T-cell (primary cell): Measurements from ENCODE around the gene HOTAIR. TPM values are rescaled to one million over a fixed set of nuclear protein-coding genes. Genes with fewer than 3 reads are reported as not detected.

ENCODE experiments used
- ATAC-seq, 4 experiments: fragments of 200-7000 bp in 3 of 4; fragments of 150-1000 bp in 1 of 4; cut with Tn5 transposase; replicated peaks in 1 of 4; 1 replicate in 3 of 4; 2 replicates in 1 of 4; pipeline ENCODE4 v1.10.0; 2021; ENCODE audit warnings: moderate library complexity in 3 of 4, mild to moderate bottlenecking in 2 of 4, moderate number of reproducible peaks in 1 of 4
- CTCF ChIA-PET, 2 donors: fragments of 300-600 bp; sonication (Branson Sonifier 250); formaldehyde crosslinking; loops; one replicate each; lab custom pipeline; 2022; ENCODE audit warnings: antibody characterized with exemption in 2 of 2; lab: Charles Lee
- POLR2A ChIA-PET, 2 donors: fragments of 300-600 bp; sonication (Branson Sonifier 250); formaldehyde crosslinking; loops; one replicate each; lab custom pipeline; 2022; ENCODE audit warnings: antibody characterized with exemption in 2 of 2; lab: Charles Lee
- DNase-seq, 35 experiments: peaks; one replicate each; pipeline versions ENCODE4 v3.0.0 to v3.0.0-alpha.2; 2013 to 2023
- H3K27ac ChIP-seq: one replicate; pipeline ENCODE4 v1.5.1; 2013; ENCODE audit warnings: low read length
- H3K27me3 ChIP-seq, 2 experiments: replicated peaks in 1 of 2; 1 replicate in 1 of 2; 2 replicates in 1 of 2; pipeline versions ENCODE4 v1.6.1 to v1.7.0; 2013; ENCODE audit warnings: low read length in 1 of 2, mixed read lengths in 1 of 2; ENCODE audit not compliant: control insufficient read depth in 2 of 2, insufficient read depth in 2 of 2; ENCODE audit errors: extremely low read depth in 1 of 2
- H3K36me3 ChIP-seq, 2 donors: 1 replicate in 1 of 2; 2 replicates in 1 of 2; pipeline versions ENCODE4 v1.6.1 to v1.7.0; 2013; ENCODE audit warnings: low read length in 1 of 2; ENCODE audit not compliant: control insufficient read depth in 2 of 2, insufficient read depth in 1 of 2; ENCODE audit errors: extremely low read depth in 1 of 2
- H3K4me1 ChIP-seq, 2 experiments: 1 replicate in 1 of 2; 2 replicates in 1 of 2; pipeline versions ENCODE4 v1.6.1 to v1.7.0; 2013; ENCODE audit warnings: low read length in 2 of 2, mixed read lengths in 1 of 2; ENCODE audit not compliant: insufficient read depth in 2 of 2, control insufficient read depth in 1 of 2; ENCODE audit errors: extremely low read depth in 1 of 2
- H3K4me3 ChIP-seq, 2 donors: 1 replicate in 1 of 2; 2 replicates in 1 of 2; pipeline versions ENCODE4 v1.5.1 to v1.7.0; 2013; ENCODE audit warnings: mild to moderate bottlenecking in 2 of 2, low read length in 1 of 2, moderate library complexity in 1 of 2; ENCODE audit not compliant: control insufficient read depth in 1 of 2; ENCODE audit errors: extremely low read depth in 1 of 2
- H3K9me3 ChIP-seq: 2 replicates; pipeline ENCODE4 v1.7.0; 2013
- H3K27ac Mint-ChIP-seq, 2 donors: one replicate each; pipeline ENCODE4 v1.8.0; 2020 to 2021; ENCODE audit warnings: mild to moderate bottlenecking in 2 of 2, mixed read lengths in 2 of 2
- H3K27me3 Mint-ChIP-seq, 2 donors: one replicate each; pipeline ENCODE4 v1.8.0; 2021 to 2022; ENCODE audit warnings: mixed read lengths in 2 of 2
- H3K36me3 Mint-ChIP-seq: one replicate; pipeline ENCODE4 v1.8.0; 2021; ENCODE audit warnings: mixed read lengths
- H3K4me1 Mint-ChIP-seq, 3 donors: one replicate each; pipeline ENCODE4 v1.8.0; 2020 to 2022; ENCODE audit warnings: mixed read lengths in 3 of 3, mild to moderate bottlenecking in 1 of 3
- H3K4me3 Mint-ChIP-seq, 3 donors: one replicate each; pipeline ENCODE4 v1.8.0; 2020 to 2022; ENCODE audit warnings: mild to moderate bottlenecking in 3 of 3, mixed read lengths in 3 of 3, moderate library complexity in 3 of 3
- H3K9me3 Mint-ChIP-seq, 3 donors: one replicate each; pipeline ENCODE4 v1.8.0; 2020 to 2022; ENCODE audit warnings: mixed read lengths in 3 of 3
- WGBS: methylation state at CpG from one replicate; pipeline ENCODE4 v1.1.5; 2013; ENCODE audit warnings: missing lambda C conversion rate; ENCODE audit not compliant: insufficient coverage; 5-methylcytosine and 5-hydroxymethylcytosine counted together
- total RNA-seq, 35 experiments: library from RNA in 6 of 35; stranded (reverse) in 6 of 35; fragments of 120-200 nt in 1 of 35; gene quantifications; one replicate each; pipeline versions ENCODE4 v1.2.1 to v1.2.4 and lab custom pipeline; 2013 to 2026

HOTAIR gene
- total RNA-seq, 5 donors from 2014 or later (not counting 1 experiment from before 2014, with no cell fraction given) = not detected

DNA sequence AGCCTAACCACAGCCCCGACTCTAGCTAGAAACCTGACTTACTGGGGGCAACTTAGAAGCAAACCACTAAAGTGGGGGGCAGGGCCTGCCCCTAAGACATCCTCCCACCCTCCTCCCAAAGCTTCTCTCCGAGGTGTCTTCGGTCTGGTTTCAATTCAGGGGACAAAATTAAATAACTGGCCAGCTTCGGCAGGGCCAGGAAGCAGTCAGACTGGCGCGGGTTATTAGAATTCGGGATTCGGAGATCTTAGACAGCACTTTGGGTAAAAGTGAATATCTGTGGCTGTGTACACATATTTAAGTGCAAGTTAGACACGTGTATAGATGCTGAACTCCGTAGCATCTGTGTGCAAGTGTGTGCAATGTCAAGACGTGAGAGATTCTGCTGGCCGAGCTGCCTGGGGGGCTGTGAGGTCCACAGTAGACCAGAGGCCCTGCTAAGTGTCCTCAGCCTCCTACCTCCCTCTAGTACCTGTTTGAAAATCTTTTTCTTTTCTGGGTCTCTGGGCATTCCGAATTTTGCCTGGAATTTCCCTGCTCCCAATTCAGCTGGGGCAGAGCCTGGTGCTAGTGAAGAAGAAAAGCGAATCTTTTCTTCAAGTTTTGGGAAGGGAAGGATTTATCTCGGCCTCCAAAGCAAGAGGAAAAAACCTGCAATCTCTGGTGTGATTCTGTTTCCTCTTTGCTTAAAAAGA, 6.2 kb upstream of the HOTAIR start:
- Mint-ChIP-seq H3K4me3 (no peak overlapping the region), H3K36me3 (no peaks in the 10 kb centered on the region), H3K27ac (peak overlapping the region in 1 of 2 donors; percentile 33), H3K27me3 (peaks cover 85 to 92% of the 10 kb centered on the region in 2 donors), H3K9me3 (no peaks in the 10 kb centered on the region), H3K4me1 (peaks cover 11 to 26% (median 17%) of the 10 kb centered on the region in 3 donors)
- Histone ChIP-seq H3K4me1 (peaks cover 0 to 40% of the 10 kb centered on the region in 2 experiments), H3K4me3 (no peak overlapping the region), H3K27ac (no peak overlapping the region), H3K36me3 (no peaks in the 10 kb centered on the region), H3K9me3 (no peaks in the 10 kb centered on the region), H3K27me3 (peaks cover 19 to 97% of the 10 kb centered on the region in 2 experiments)
- no peak for DNase-seq
- ChIA-PET CTCF (interaction anchor here in 1 of 2 donors (0.6 kb wide), 1 partner anchor 245 kb away, joined by 6 read pairs; no protein-coding TSS in a partner anchor), POLR2A (no interaction called here)
- 39% methylated on average over 6 of the region's 15 CpGs for WGBS
- no peak for ATAC-seq

DNA sequence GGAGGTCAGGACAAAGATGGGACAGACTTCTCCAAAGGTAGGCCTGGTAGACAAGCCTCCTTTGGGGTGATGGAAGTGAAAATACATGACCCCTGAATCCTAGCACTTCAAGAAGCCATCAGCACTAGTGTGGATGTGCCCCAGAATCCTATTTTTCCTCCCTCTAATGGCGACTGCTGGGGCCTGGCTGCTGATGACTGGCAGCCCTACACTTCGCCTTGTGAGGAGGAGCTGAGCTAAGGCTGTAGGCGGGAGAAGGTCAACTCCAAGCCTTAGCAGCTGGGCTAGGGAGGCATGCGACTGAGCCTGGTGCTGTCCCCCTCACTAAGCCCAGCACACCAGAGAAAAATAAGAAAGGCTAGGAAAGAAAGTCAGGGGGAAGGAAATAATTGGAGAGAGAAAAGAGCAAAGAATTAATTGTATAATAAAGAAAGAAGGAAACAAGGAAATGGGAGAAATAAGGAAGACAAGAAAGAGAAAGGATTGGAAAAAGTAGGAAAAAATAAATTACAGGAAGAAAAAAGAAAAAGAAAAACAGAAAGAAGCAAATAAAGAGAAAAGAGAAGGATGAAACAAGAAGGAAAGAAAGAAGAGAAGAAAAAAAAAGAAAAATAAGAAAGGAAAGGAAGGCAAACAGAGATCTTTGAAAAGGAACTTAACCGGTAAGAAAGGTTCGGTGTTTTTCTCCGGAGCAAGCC, 5.5 kb upstream of the HOTAIR start:
- Mint-ChIP-seq H3K9me3 (no peaks in the 10 kb centered on the region), H3K27me3 (peaks cover 87 to 93% of the 10 kb centered on the region in 2 donors), H3K27ac (peak overlapping the region in 1 of 2 donors; percentile 69), H3K4me1 (peaks cover 12 to 28% (median 19%) of the 10 kb centered on the region in 3 donors), H3K36me3 (no peaks in the 10 kb centered on the region), H3K4me3 (no peak overlapping the region)
- CTCF ChIA-PET = interaction anchor here in 1 of 2 donors (0.6 kb wide), 1 partner anchor 245 kb away, joined by 6 read pairs; no protein-coding TSS in a partner anchor
- ATAC-seq (no peak), DNase-seq (no peak)
- H3K36me3 ChIP-seq = no peaks in the 10 kb centered on the region
- H3K9me3 ChIP-seq = no peaks in the 10 kb centered on the region
- H3K4me1 ChIP-seq = peaks cover 0 to 40% of the 10 kb centered on the region in 2 experiments
- no peak overlapping the region for H3K4me3 ChIP-seq
- 6% methylated on average over 3 of the region's 7 CpGs for WGBS
- POLR2A ChIA-PET = no interaction called here
- peaks cover 19 to 97% of the 10 kb centered on the region in 2 experiments for H3K27me3 ChIP-seq
- no peak overlapping the region for H3K27ac ChIP-seq

DNA sequence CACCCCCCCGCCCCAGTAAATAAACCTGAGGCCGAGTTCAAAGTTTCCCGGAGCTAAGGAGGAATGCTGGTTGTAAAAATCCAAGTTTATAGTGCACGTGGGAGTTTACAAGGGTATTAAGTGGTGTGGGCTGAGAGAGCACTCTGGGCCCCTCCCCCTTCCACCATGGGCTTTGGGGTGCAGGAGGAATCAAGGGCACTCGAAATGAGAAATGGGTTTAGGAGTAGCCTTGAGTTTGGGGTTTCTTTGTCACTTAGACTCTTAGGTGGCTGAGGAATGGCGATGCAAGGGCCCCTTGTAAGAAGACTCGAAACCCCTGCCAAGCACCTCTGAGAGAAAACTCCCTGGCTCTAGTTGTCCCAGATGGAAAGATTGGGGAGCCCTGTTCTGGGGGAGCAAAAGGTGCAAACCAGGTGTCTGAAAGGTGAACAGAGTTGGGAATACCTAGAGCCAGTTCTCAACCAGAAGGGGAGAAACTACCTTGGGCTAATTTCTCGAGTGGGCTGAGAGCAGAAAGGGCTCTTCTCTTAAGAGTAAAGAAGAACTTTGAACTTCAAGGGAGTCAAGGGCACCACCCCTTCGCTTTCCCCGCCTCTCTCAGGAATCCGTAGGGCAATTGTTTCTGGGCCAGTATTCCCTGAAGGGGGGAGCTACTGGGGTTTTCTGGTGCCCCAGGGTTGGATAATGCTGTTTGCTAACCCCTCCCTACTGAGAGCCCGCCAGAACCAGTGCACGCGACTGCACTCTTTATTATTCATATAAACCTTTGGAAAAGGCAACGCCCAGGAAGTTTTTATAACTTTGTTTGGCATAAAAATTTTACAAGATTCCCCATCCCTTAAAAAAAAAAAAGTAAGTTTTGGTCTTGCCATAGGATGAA, 4.0 kb upstream of the HOTAIR start:
- H3K9me3 Mint-ChIP-seq = no peaks in the 10 kb centered on the region
- Histone ChIP-seq H3K4me1 (peaks cover 5 to 43% of the 10 kb centered on the region in 2 experiments), H3K9me3 (no peaks in the 10 kb centered on the region), H3K27me3 (peaks cover 19 to 97% of the 10 kb centered on the region in 2 experiments), H3K36me3 (no peaks in the 10 kb centered on the region), H3K27ac (no peak overlapping the region), H3K4me3 (no peak overlapping the region)
- no CpG with 5 or more reads among the region's 15 CpGs for WGBS
- DNase-seq = no peak
- POLR2A ChIA-PET = no interaction called here
- CTCF ChIA-PET = no interaction called here
- H3K36me3 Mint-ChIP-seq = no peaks in the 10 kb centered on the region
- no peak overlapping the region for H3K27ac Mint-ChIP-seq
- peaks cover 79 to 88% of the 10 kb centered on the region in 2 donors for H3K27me3 Mint-ChIP-seq
- H3K4me1 Mint-ChIP-seq = peaks cover 11 to 27% (median 19%) of the 10 kb centered on the region in 3 donors
- no peak overlapping the region for H3K4me3 Mint-ChIP-seq
- no peak for ATAC-seq

DNA sequence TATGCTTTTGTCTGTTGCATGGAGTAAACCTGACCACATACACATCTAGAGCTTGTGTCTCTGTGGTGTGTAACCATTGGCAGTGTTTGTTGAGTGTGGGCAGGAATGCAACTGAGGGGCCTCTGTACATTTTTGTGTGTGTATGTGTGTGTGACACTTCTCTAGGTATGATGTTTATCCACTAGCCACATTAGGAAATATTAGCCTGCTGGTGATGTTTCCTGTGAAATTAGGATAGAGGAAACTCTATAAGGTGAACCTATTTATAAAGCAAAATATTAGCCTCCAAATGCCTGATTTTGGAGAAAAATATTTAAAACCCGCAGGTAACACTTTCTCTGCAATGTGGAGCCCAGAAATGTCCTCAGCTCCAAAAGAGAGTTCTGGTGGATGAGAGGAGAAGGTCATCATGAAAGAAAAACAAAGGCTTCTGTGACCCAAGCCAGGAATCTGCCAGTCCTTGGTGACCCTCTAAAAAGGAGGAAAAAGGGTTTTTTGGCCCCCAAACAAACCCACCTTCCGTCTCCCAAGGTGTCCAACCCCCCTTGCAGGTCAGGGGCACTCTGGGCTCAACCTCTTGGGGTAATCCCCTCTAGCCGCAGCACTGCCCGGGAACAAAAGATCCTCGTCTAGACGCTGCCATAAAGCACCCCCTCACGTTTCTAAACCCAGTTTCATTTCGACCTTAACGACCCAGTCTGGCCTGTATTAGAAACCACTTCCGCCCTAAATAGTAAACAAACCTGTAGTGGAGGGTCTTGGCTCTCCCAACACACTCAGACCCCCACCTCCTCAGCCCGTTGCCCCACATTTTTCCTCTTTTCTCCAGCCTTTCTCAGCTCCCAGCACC, 3.1 kb upstream of the HOTAIR start:
- WGBS = 0% methylated on average over 2 of the region's 11 CpGs
- no peak overlapping the region for H3K27ac Mint-ChIP-seq
- peaks cover 6% of the 10 kb centered on the region for H3K36me3 Mint-ChIP-seq
- DNase-seq (no peak), ATAC-seq (no peak)
- peaks cover 15 to 31% (median 26%) of the 10 kb centered on the region in 3 donors for H3K4me1 Mint-ChIP-seq
- Histone ChIP-seq H3K27me3 (peaks cover 17 to 97% of the 10 kb centered on the region in 2 experiments), H3K4me1 (peaks cover 5 to 48% of the 10 kb centered on the region in 2 experiments), H3K27ac (no peak overlapping the region), H3K4me3 (no peak overlapping the region), H3K36me3 (no peaks in the 10 kb centered on the region), H3K9me3 (no peaks in the 10 kb centered on the region)
- H3K9me3 Mint-ChIP-seq = no peaks in the 10 kb centered on the region
- peaks cover 78 to 86% of the 10 kb centered on the region in 2 donors for H3K27me3 Mint-ChIP-seq
- ChIA-PET POLR2A (no interaction called here), CTCF (no interaction called here)
- no peak overlapping the region for H3K4me3 Mint-ChIP-seq

DNA sequence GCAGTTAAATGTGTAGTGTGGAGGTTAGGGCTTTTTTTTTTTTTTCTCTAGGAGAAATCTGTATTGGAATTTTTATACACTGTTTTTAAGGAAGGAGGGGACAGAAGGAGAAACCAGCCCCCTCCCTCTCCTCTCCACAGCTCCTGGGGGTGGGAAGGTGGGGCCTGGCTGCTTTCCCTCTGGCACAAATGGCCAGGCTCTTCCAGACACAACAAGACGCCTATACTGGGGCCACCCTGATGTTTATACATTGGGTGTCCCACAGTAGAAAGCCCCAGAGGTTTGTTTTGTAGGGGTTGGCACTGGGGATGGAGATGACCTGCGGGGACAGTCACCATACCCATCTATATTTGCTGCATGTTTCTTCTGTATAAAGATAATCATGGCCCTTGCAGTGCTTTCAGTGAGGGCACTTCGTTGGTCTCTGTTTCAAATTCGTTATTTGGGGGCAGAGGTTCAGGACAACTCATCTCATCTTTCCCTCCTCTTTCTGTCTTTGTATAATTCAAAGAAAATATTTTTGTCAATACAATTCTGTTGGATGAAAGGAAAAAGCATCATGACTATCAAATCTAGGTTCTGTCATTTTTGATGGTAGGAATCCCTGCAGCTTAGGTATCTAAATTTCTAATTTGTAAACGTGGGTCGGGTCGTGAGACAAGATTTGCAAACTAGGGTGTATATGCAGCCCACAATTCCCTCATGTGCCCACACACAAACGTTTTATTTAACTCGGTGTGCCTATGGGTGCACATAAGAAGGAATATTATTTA, 2.3 kb upstream of the HOTAIR start:
- no peak overlapping the region for H3K27ac ChIP-seq
- H3K9me3 ChIP-seq = no peaks in the 10 kb centered on the region
- peak overlapping the region in 1 of 2 donors; percentile 36 for H3K27ac Mint-ChIP-seq
- H3K4me1 ChIP-seq = peaks cover 5 to 47% of the 10 kb centered on the region in 2 experiments
- ATAC-seq = no peak
- H3K4me3 ChIP-seq = no peak overlapping the region
- H3K27me3 Mint-ChIP-seq = peaks cover 78 to 87% of the 10 kb centered on the region in 2 donors
- peaks cover 7% of the 10 kb centered on the region for H3K36me3 Mint-ChIP-seq
- H3K36me3 ChIP-seq = no peaks in the 10 kb centered on the region
- peaks cover 24 to 97% of the 10 kb centered on the region in 2 experiments for H3K27me3 ChIP-seq
- DNase-seq = no peak
- peaks cover 16 to 31% (median 27%) of the 10 kb centered on the region in 3 donors for H3K4me1 Mint-ChIP-seq
- POLR2A ChIA-PET = no interaction called here
- no peaks in the 10 kb centered on the region for H3K9me3 Mint-ChIP-seq
- no peak overlapping the region for H3K4me3 Mint-ChIP-seq
- WGBS = 20% methylated on average over 1 of the region's 9 CpGs
- CTCF ChIA-PET = interaction anchor here (0.5 to 0.7 kb wide), 2 partner anchors 20 to 495 kb away, joined by 3 read pairs; no protein-coding TSS in a partner anchor
